ENCODE results near the gene OSCAR.

DNA sequence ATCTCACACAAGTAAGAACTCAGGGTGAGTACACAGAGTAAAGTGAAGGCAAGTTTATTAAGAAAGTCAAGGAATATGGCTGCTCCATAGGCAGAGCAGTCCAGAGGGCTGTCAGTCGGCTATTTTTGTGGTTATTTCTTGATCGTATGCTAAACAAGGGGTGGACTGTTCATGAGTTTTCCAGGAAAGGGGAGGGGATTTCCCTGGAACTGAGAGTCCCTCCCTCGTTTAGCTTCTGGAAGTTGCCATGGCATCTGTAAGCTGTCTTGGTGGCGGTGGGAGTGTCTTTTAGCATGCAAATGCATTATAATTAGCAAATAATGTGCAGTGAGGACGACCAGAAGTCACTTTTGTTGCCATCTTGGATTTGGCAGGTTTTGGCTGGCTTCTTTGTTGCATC is 31.1 kb downstream of the OSCAR start:
- TF ChIP-seq POLR2A (IDR thresholded peaks at IDR 0.05) (no peak), CTCF (IDR thresholded peaks at IDR 0.05) (no peak), POLR2AphosphoS5 (IDR thresholded peaks at IDR 0.05) (no peak)
